Measurements from ENCODE around the gene THEMIS.

DNA sequence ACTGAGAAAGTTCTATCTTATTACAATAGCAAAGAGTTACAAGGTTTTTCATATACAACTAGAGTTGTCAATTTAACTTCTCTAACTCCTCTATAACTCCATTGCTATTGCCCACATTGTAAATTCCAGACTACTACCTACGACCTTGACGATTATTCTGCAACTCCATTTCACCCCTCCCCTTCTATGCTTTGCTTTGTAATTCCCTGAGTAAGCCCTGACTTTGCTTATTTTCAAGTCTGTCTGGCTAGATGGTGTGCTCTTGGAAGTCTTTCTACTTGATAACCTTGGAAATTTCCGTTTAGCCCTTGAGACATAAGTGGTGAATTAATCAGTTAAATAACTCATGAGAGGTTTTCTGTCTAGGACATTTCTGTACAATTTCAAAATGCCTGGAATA lies 162.4 kb downstream of the THEMIS start:
- TF ChIP-seq EZH2 (IDR thresholded peaks at IDR 0.05; ENCODE audit: low read length) (no peak), CTCF (optimal IDR thresholded peaks at IDR 0.05 in 1 of 3, IDR thresholded peaks at IDR 0.05 in 1 of 3, conservative IDR thresholded peaks at IDR 0.05 in 1 of 3; ENCODE audit: extremely low read depth in 1 of 3, insufficient read depth in 2 of 3, low read length in 3 of 3) (no peak)
